ENCODE data around the gene FEZF2. TPM values are rescaled to one million over a fixed set of nuclear protein-coding genes. Genes with fewer than 3 reads are reported as not detected.

Gene FEZF2
- total and polyA plus RNA-seq, 2 of the 13 experiments (the other 11 are each of a cell fraction or from before 2014, with no cell fraction given) = not detected

GRCh38 chr3:62421207-62421606, 47.9 kb upstream of the FEZF2 start:
- BruUV-seq (replicated peaks) = no TSS peak

DNA sequence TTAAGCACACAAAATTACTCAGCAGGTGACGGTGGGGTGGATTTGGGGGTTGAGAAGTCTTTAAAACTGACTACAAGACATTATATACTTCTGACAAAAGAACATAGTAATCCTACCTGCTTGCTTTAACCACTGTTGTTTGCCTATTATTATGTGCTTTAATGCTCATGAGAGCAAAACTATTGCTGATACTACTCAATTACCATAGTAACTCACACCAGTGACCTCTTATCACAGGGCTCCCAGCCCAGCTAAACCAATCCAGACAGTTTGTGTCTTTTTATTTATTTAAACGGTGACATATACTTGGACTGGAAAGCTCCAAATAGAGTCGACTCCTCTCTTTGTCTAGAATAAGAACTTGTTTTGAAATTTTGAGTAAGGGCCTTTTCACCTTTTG, 42.8 kb upstream of the FEZF2 start:
- FAIRE-seq = no peak
- CTCF ChIA-PET (ENCODE audit: low intra/inter-chr PET ratio, low total read pairs) = no interaction called here

More at GRCh38 chr3:62421207-62421606, 47.9 kb upstream of the FEZF2 start:
- ChIA-PET CTCF (ENCODE audit: low intra/inter-chr PET ratio, low total read pairs) (no interaction called here), POLR2A (no interaction called here)
- intact Hi-C loops (cut with micrococcal nuclease; ENCODE audit: unreplicated experiment) (no loop called here), in situ Hi-C loops (cut with HindIII; ENCODE audit: extremely low pct_ligation_motif_present, low pct_unique_long_range_greater_than_20kb) (no loop called here)
- Histone ChIP-seq H2AFZ (ENCODE audit: low read length) (no peak overlapping the region), H3K9me3 (ENCODE audit: low read length) (no peaks in the 10 kb centered on the region), H3K36me3 (replicated peaks in 1 of 2; ENCODE audit: control insufficient read depth in 1 of 2, insufficient read depth in 2 of 2, low read length in 2 of 2) (no peaks in the 10 kb centered on the region), H3K4me2 (ENCODE audit: low read depth, low read length) (no peak overlapping the region), H3K9ac (ENCODE audit: insufficient read depth, low read depth, low read length) (no peak overlapping the region), H3K4me1 (ENCODE audit: insufficient read depth, low read length) (no peaks in the 10 kb centered on the region), H3K4me3 (replicated peaks in 1 of 3; ENCODE audit: insufficient read depth in 1 of 3, low read depth in 2 of 3, low read length in 3 of 3) (no peak overlapping the region), H4K20me1 (ENCODE audit: insufficient read depth, low read length) (no peaks in the 10 kb centered on the region), H3K27ac (ENCODE audit: extremely low read length, insufficient read depth, low read length) (no peak overlapping the region), H3K79me2 (ENCODE audit: insufficient read depth, low read length) (no peaks in the 10 kb centered on the region), H3K27me3 (ENCODE audit: control insufficient read depth in 1 of 2, insufficient read depth in 2 of 2, low read length in 2 of 2) (peaks cover 0 to 20% of the 10 kb centered on the region in 2 experiments; a peak in 2 of 5 replicates)
- 56% methylated on average over 10 of the region's 10 CpGs for WGBS (ENCODE audit: low lambda C conversion rate)
- ATAC-seq (no peak), DNase-seq (ENCODE audit: low spot score) (no peak), FAIRE-seq (no peak)
- TF ChIP-seq, protein P1, sequence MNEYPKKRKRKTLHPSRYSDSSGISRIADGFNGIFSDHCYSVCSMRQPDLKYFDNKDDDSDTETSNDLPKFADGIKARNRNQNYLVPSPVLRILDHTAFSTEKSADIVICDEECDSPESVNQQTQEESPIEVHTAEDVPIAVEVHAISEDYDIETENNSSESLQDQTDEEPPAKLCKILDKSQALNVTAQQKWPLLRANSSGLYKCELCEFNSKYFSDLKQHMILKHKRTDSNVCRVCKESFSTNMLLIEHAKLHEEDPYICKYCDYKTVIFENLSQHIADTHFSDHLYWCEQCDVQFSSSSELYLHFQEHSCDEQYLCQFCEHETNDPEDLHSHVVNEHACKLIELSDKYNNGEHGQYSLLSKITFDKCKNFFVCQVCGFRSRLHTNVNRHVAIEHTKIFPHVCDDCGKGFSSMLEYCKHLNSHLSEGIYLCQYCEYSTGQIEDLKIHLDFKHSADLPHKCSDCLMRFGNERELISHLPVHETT (CRISPR knock-in tag; conservative IDR thresholded peaks at IDR 0.05) = no peak
- peak; percentile 21 to 33; a peak in 1 of 4 replicates for TF ChIP-seq MAFK (conservative IDR thresholded peaks at IDR 0.05 in 1 of 2, IDR thresholded peaks at IDR 0.05 in 1 of 2; ENCODE audit: low read length in 2 of 2)

More for the DNA sequence above, 42.8 kb upstream of the FEZF2 start:
- Histone ChIP-seq H3K4me3 (replicated peaks in 1 of 3; ENCODE audit: insufficient read depth in 1 of 3, low read depth in 2 of 3, low read length in 3 of 3) (no peak overlapping the region), H3K4me1 (ENCODE audit: insufficient read depth, low read length) (no peaks in the 10 kb centered on the region), H3K9me3 (ENCODE audit: low read length) (no peaks in the 10 kb centered on the region), H3K4me2 (ENCODE audit: low read depth, low read length) (no peak overlapping the region), H3K36me3 (replicated peaks in 1 of 2; ENCODE audit: control insufficient read depth in 1 of 2, insufficient read depth in 2 of 2, low read length in 2 of 2) (no peaks in the 10 kb centered on the region), H4K20me1 (ENCODE audit: insufficient read depth, low read length) (no peaks in the 10 kb centered on the region), H3K79me2 (ENCODE audit: insufficient read depth, low read length) (no peaks in the 10 kb centered on the region), H2AFZ (ENCODE audit: low read length) (no peak overlapping the region), H3K27ac (ENCODE audit: extremely low read length, insufficient read depth, low read length) (no peak overlapping the region), H3K9ac (ENCODE audit: insufficient read depth, low read depth, low read length) (no peak overlapping the region), H3K27me3 (ENCODE audit: control insufficient read depth in 1 of 2, insufficient read depth in 2 of 2, low read length in 2 of 2) (peaks cover 0 to 40% of the 10 kb centered on the region in 2 experiments; a peak in 2 of 5 replicates)
- POLR2A ChIA-PET = no interaction called here
- DNase-seq (ENCODE audit: low spot score) = no peak
- intact Hi-C loops (cut with micrococcal nuclease; ENCODE audit: unreplicated experiment) = no loop called here
- no TSS peak for BruUV-seq (replicated peaks)
- TF ChIP-seq ZNF12 (CRISPR knock-in tag; IDR thresholded peaks at IDR 0.05) (no peak), ZNF225 (CRISPR knock-in tag; IDR thresholded peaks at IDR 0.05) (no peak), NFIC (IDR thresholded peaks at IDR 0.05; ENCODE audit: low read length) (no peak), ZNF3 (CRISPR knock-in tag; IDR thresholded peaks at IDR 0.05) (no peak), ZFAT (CRISPR knock-in tag; conservative IDR thresholded peaks at IDR 0.05) (no peak)
- WGBS (ENCODE audit: low lambda C conversion rate) = 3% methylated on average over 3 of the region's 3 CpGs
- in situ Hi-C loops (cut with HindIII; ENCODE audit: extremely low pct_ligation_motif_present, low pct_unique_long_range_greater_than_20kb) = no loop called here
- ATAC-seq = no peak
